Lower leg skin (tissue), 3 donors: ENCODE results near the gene MEOX1.

ENCODE experiments used
- CTCF ChIP-seq, 3 donors: fragments of 450-650 bp; IDR thresholded peaks; one replicate each; pipeline ENCODE4 v1.5.1; 2016; ENCODE audit warnings: antibody characterized with exemption in 3 of 3, mild to moderate bottlenecking in 3 of 3, moderate library complexity in 2 of 3
- POLR2A ChIP-seq, 2 donors: fragments of 450-650 bp; IDR thresholded peaks; one replicate each; pipeline ENCODE4 v1.6.1; 2016 to 2017; ENCODE audit warnings: antibody characterized with exemption in 2 of 2, mild to moderate bottlenecking in 1 of 2, moderate library complexity in 1 of 2

GRCh38 chr17:43710101-43710500 is 48.4 kb upstream of the MEOX1 start:
- no peak for TF ChIP-seq CTCF (IDR thresholded peaks at IDR 0.05)
- no peak for TF ChIP-seq POLR2A (IDR thresholded peaks at IDR 0.05)
